GM23248 (cell line): Measurements from ENCODE around the gene NSD2.

ENCODE experiments used
- EZH2 ChIP-seq: fragments of 200-600 bp; sonication (generic); IDR thresholded peaks from 2 replicates; pipeline ENCODE4 v1.6.1; 2018; ENCODE audit warnings: antibody characterized with exemption, mild to moderate bottlenecking; ENCODE audit not compliant: insufficient read depth, poor library complexity, severe bottlenecking
- EZH2phosphoT487 ChIP-seq: fragments of 200-600 bp; sonication (generic); IDR thresholded peaks from 2 replicates; pipeline ENCODE4 v1.6.1; 2018; ENCODE audit warnings: antibody characterized with exemption, moderate library complexity, mild to moderate bottlenecking, low read depth; ENCODE audit not compliant: insufficient read depth

DNA sequence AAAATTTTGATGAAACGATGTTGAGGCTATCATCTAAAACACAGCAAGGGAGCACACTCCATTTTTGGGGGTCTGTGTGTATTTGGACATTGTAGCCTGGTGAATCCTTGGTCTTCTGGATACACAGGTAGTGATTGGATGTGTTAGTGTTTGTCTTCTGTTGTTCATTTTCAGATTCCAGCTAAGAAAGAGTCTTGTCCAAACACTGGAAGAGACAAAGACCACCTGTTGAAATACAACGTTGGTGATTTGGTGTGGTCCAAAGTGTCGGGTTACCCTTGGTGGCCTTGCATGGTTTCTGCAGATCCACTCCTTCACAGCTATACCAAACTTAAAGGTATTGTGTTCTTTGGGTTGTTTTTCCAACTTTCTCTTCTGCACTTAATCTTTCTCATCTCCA, 32.8 kb downstream of the NSD2 start:
- TF ChIP-seq EZH2 (no peak), EZH2phosphoT487 (no peak)
